Adipocyte (in vitro differentiated cells): ENCODE data around the gene DNAJB2.

Experiments
- DNase-seq: peaks from one replicate; pipeline ENCODE4 v3.0.0-alpha.2; 2015; ENCODE audit warnings: low read depth
- H3K27me3 ChIP-seq: replicated peaks from 2 replicates; pipeline ENCODE4 v1.7.0; 2013; ENCODE audit warnings: mild to moderate bottlenecking, low read length, moderate library complexity; ENCODE audit not compliant: control insufficient read depth, insufficient read depth
- H3K36me3 ChIP-seq: 2 replicates; pipeline ENCODE4 v1.7.0; 2013; ENCODE audit warnings: low read length, mild to moderate bottlenecking, moderate library complexity; ENCODE audit not compliant: control insufficient read depth, insufficient read depth, severe bottlenecking
- H3K4me1 ChIP-seq: 2 replicates; pipeline ENCODE4 v1.7.0; 2013; ENCODE audit warnings: mild to moderate bottlenecking, low read length, moderate library complexity; ENCODE audit not compliant: control insufficient read depth, insufficient read depth
- H3K4me3 ChIP-seq: 2 replicates; pipeline ENCODE4 v1.7.0; 2013; ENCODE audit warnings: mild to moderate bottlenecking, low read length, moderate library complexity
- H3K9ac ChIP-seq: 2 replicates; pipeline ENCODE4 v1.7.0; 2013; ENCODE audit warnings: mild to moderate bottlenecking, low read length, moderate library complexity
- H3K9me3 ChIP-seq: 2 replicates; pipeline ENCODE4 v1.7.0; 2013; ENCODE audit warnings: mild to moderate bottlenecking, low read length, moderate library complexity; ENCODE audit not compliant: control insufficient read depth

The DNAJB2 gene

GRCh38 chr2:219334076-219334475, 54.9 kb downstream of the DNAJB2 start:
- Histone ChIP-seq H3K36me3 (no peaks in the 10 kb centered on the region), H3K4me3 (no peak overlapping the region), H3K9ac (no peak overlapping the region), H3K27me3 (peaks cover 58% of the 10 kb centered on the region), H3K4me1 (no peaks in the 10 kb centered on the region), H3K9me3 (no peaks in the 10 kb centered on the region)
- no peak for DNase-seq

- peaks cover 48% of the 10 kb centered on the region for H3K27me3 ChIP-seq
- H3K9ac ChIP-seq, result no peak overlapping the region
- no peaks in the 10 kb centered on the region for H3K4me1 ChIP-seq
- DNase-seq, result no peak
- no peaks in the 10 kb centered on the region for H3K9me3 ChIP-seq
- no peak overlapping the region for H3K4me3 ChIP-seq
- H3K36me3 ChIP-seq, result no peaks in the 10 kb centered on the region
These were observed 56.2 kb downstream of the DNAJB2 start for GRCh38 chr2:219335373-219335786.
